ENCODE measurements around the gene HSPB6.
"Not testable (repeated sequence)": the region's sequence is repeated elsewhere in the genome, so short reads cannot be mapped to it uniquely, and the experiment has no call there.

HSPB6 gene

GRCh38 chr19:35729021-35729420 lies 27.8 kb downstream of the HSPB6 start:
- no peak for DNase-seq

DNA sequence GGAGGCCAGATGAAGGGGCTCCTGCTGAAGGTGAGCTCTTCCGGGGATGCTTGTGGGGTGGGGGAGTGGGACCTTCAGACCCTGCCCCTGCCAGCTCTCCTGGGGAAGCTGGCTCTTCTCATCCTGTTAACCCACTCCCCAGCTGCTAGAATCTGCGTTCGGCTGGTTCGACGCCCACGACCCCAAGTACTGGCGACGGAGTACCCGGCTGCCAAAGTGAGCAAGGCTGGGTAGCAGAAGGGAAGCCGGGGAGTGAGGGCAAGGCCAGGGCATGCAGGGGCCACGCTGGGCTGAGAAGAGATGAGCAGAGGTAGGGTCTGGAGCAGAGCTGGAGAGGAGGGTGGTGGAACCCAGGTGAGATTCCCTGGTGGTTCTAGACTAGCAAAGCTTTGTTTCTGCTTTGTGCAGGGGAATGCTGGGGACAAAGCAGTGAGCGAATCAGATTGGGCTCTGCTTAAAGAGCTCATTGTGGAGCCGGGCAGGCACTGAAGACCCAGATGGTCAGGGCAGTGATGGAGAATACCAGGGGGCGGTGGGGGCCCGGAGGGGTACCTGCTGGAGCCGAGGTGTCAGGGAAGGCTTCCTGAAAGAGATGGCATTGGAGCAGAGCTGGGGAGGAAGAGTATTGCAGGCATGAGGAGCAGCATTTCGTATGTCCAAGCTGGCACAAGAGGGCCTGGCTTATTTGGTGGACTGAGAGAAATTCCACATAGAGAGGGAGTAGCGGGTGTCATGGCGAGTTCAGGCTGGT lies 28.7 kb downstream of the HSPB6 start:
- no peak for DNase-seq

- DNase-seq, result no peak
Measured at GRCh38 chr19:35727053-35727955, 29.5 kb downstream of the HSPB6 start.

- DNase-seq, result no peak
Measured at GRCh38 chr19:35725216-35725861, 31.5 kb downstream of the HSPB6 start.

- no peak for DNase-seq
Measured at GRCh38 chr19:35724560-35724959, 32.3 kb downstream of the HSPB6 start.

GRCh38 chr19:35724132-35724531 lies 32.7 kb downstream of the HSPB6 start:
- not testable (repeated sequence) for DNase-seq

DNA sequence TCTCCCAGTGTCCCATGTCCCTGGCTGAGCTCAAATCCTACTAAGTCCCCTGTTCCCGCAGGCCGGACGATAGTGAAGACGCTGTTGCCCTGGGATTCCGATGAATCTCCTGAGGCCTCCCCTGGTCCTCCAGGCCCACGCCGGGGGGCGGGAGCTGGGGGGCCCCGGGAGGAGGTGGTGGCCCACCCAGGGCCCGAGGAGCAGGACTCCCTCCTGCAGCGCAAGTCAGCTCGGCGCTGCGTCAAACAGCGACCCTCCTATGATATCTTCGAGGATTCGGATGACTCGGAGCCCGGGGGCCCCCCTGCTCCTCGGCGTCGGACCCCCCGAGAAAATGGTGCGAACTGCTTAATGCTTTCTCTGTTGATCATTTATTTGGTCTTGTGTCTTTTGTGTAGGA lies 33.2 kb downstream of the HSPB6 start:
- no peak for DNase-seq

DNA sequence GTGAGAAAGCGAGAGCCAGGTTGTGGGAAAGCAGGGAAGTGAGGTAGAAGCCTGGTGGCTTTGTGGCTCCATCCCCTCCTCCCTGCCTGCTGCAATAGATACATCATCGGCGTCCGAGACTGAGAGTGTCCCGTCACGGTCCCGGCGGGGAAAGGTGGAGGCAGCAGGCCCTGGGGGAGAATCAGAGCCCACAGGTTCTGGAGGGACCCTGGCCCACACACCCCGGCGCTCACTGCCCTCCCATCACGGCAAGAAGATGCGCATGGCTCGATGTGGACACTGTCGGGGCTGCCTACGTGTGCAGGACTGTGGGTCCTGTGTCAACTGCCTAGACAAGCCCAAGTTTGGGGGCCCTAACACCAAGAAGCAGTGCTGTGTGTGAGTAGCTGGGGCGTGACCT lies 33.9 kb downstream of the HSPB6 start:
- no peak for DNase-seq

DNA sequence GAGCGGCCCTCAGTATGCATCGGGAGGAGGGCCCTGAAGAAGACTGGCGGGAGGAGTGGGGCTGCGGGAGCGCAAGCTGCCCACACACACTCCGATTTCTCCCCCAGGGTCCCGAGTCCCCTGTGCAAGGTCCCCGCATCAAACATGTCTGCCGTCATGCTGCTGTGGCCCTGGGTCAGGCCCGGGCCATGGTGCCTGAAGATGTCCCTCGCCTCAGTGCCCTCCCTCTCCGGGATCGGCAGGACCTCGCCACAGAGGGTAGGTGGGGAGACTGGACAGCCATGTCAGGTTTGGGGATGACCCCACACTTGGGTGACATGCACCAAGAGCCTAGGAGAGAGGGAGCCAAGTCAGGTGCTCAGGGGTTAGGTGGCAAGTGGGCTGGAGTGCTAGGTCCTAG lies 34.4 kb downstream of the HSPB6 start:
- no peak for DNase-seq

DNA sequence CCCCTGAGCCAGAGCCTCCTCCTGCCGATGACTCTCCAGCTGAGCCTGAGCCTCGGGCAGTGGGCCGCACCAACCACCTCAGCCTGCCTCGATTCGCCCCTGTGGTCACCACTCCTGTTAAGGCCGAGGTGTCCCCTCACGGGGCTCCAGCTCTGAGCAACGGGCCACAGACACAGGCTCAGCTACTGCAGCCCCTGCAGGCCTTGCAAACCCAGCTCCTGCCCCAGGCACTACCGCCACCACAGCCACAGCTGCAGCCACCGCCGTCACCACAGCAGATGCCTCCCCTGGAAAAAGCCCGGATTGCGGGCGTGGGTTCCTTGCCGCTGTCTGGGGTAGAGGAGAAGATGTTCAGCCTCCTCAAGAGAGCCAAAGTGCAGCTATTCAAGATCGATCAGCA lies 35.5 kb downstream of the HSPB6 start:
- no peak for DNase-seq

DNA sequence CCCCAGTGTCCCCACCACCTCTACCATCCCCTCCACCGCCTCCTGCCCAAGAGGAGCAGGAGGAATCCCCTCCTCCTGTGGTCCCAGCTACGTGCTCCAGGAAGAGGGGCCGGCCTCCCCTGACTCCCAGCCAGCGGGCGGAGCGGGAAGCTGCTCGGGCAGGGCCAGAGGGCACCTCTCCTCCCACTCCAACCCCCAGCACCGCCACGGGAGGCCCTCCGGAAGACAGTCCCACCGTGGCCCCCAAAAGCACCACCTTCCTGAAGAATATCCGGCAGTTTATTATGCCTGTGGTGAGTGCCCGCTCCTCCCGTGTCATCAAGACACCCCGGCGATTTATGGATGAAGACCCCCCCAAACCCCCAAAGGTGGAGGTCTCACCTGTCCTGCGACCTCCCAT lies 36.2 kb downstream of the HSPB6 start:
- no peak for DNase-seq

DNA sequence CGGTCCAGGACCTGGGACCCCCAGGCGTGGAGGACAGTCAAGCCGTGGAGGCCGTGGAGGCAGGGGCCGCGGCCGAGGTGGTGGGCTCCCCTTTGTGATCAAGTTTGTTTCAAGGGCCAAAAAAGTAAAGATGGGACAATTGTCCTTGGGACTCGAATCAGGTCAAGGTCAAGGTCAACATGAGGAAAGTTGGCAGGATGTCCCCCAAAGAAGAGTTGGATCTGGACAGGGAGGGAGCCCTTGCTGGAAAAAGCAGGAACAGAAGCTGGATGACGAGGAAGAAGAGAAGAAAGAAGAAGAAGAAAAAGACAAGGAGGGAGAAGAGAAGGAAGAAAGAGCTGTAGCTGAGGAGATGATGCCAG lies 36.7 kb downstream of the HSPB6 start:
- no peak for DNase-seq

DNA sequence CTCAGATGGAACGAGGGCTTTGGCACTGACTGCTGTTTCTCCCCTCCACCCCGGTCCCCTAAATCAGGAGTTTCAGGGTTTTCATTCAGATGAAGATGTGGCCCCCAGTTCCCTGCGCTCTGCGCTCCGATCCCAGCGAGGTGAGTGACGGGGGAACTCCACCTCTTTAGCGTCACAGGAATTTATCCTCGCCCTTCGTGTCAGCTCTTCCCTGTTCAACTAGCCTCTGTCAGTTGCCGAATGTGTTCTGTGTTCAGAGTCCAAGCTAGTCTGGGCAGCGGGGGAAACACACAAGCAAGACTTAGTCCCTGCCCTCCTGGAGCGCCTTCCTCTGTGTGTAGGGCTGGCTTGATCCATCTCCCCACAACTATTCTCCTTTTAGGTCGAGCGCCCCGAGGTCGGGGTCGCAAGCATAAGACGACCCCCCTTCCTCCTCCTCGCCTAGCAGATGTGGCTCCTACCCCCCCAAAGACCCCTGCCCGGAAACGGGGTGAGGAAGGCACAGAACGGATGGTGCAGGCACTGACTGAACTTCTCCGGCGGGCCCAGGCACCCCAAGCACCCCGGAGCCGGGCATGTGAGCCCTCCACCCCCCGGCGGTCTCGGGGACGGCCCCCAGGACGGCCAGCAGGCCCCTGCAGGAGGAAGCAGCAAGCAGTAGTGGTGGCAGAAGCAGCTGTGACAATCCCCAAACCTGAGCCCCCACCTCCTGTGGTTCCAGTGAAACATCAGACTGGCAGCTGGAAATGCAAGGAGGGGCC lies 37.2 kb downstream of the HSPB6 start:
- DNase-seq, result no peak

DNA sequence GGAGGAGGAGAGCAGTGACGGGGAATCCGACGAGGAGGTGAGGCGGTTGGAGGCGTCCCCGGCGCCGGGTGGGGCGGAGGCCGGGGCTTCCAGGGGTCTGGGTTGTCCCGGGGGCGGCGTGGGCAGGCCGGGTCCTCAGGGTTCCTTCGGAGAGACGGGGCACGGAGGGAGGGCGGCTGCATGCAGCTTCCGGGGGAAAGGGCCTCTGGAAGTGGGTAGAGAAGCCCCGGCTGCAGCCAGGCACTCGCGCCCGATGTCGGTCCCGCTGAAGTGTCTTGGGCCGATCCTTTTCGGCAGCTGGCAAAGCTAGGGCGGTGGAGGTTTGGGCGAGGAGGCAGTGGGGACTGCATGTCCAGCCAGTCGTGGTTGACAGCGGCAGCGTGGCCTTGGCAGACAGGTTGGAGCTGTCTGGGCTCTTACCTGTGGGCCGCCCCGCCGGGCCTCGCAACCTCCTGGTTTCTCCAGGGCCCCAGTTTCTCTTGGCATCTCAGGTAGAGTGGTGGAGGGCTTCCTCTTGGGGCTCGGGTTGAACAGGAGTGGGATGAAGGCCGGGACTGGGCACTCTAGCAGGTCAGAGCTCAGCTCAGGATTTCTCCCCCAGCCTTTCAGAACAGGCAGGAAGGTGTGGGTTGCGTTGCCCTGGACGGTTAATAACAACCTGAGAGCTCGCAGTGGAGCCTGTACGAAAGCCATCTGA lies 38.3 kb downstream of the HSPB6 start:
- peak; percentile 19 for DNase-seq

- DNase-seq, result peak; percentile 97
Measured at GRCh38 chr19:35717665-35718344, 39.0 kb downstream of the HSPB6 start, which contains the start of gene KMT2B. KMT2B (plus strand) TSS chr19:35718003; CDS start chr19:35718019, 16 bp downstream.

DNA sequence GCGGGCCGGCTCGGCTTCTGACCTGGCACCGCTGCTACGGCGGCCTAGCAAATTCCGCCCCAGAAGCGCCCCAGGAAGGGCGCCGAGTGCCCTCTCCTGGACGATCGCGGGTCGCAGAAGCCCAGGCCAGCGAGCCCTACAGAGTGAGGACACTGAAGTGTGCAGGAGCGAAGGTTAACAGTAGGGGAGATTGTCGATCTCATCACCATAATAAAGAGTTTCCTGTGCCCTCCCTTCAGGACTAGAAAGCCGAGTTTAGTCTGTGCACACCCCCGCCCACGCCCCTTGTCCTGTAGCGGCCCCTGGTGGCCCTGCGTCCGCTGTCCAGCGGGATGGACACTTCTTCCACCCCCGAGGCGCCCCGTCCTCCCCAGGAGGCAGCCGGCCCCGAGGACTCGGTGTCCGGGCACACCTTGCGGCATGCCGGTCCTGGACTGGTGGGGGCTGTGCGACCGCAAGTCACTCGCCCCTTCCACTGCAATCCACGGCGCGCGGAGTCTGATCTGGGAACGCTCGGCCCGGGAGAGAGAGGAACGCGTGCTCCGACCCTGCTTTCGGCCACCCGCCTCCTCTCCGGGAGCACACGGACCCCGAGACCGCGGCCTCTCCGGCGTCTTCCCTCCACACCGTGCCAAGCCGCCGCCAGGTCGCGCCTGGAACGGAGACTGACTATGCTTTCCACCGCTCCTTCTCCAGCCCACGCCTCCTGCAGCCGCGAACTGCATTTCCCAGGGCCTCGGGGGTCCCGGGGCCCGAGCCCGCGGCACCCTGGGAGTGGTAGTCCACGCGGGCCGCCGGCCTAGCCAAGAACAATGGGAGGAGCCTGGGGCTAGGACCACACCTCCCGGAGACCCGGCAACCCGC lies 39.8 kb downstream of the HSPB6 start:
- peak; percentile 81 for DNase-seq

GRCh38 chr19:35715981-35716800 lies 40.6 kb downstream of the HSPB6 start:
- no peak for DNase-seq

DNA sequence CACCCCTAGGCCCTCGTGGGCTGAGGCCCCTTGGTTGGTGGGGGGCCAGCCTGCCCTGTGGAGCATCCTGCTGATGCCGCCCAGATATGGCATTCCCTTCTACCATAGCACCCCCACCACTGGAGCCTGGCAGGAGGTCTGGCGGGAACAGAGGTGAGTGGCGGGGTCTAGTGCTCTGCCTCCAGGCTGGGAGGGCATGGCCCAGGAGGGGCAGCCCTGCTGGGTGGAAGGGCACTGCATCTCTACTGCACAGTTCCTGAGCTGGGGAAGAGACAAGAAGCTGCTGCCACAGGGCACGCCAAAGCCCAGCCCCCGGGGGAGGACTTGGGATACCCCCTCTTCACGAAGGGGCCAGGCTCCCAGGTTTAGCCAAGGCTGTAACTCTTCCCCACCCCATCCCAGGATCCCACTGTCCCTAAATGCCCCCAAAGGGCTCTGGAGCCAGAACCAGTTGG lies 41.4 kb downstream of the HSPB6 start:
- no peak for DNase-seq

GRCh38 chr19:35714601-35715354 lies 42.1 kb downstream of the HSPB6 start:
- DNase-seq, result no peak

All from fibroblast of skin of right biceps (primary cell).